GM23338 (cell line): ENCODE results near the gene DOCK3. TPM values are rescaled to one million over a fixed set of nuclear protein-coding genes. Genes with fewer than 3 reads are reported as not detected.
A peak's percentile ranks its signal among the peaks of the same experiment; 100 is the strongest.
"Not testable (repeated sequence)": the region's sequence is repeated elsewhere in the genome, so short reads cannot be mapped to it uniquely, and the experiment has no call there.

Experiments used
- ATAC-seq: fragments of 200-7000 bp; cut with Tn5 transposase; 3 replicates; pipeline ENCODE4 v1.9.1; 2020
- DNase-seq: peaks from one replicate; pipeline ENCODE4 v3.0.0-alpha.2; 2015; ENCODE audit warnings: low spot score
- H2AFZ ChIP-seq: fragments of 200-600 bp; sonication (generic); 2 replicates; pipeline ENCODE4 v1.8.0; 2016; ENCODE audit warnings: antibody characterized with exemption, mild to moderate bottlenecking, moderate library complexity
- H3F3A ChIP-seq: fragments of 200-600 bp; sonication (generic); replicated peaks from 2 replicates; pipeline ENCODE4 v1.8.0; 2017; ENCODE audit warnings: antibody characterized with exemption, mixed run types, low read depth
- H3K27ac ChIP-seq: fragments of 200-600 bp; sonication (generic); 2 replicates; pipeline ENCODE4 v1.6.1; 2016; ENCODE audit warnings: low read depth
- H3K27me3 ChIP-seq: fragments of 200-600 bp; sonication (generic); 2 replicates; pipeline ENCODE4 v1.8.0; 2016; ENCODE audit warnings: mild to moderate bottlenecking, mixed run types, moderate library complexity; ENCODE audit not compliant: insufficient read depth
- H3K36me3 ChIP-seq: fragments of 200-600 bp; sonication (generic); 2 replicates; pipeline ENCODE4 v1.8.0; 2016; ENCODE audit warnings: mild to moderate bottlenecking; ENCODE audit not compliant: insufficient read depth
- H3K4me1 ChIP-seq: fragments of 200-600 bp; sonication (generic); 2 replicates; pipeline ENCODE4 v1.8.0; 2016; ENCODE audit warnings: mild to moderate bottlenecking, moderate library complexity; ENCODE audit not compliant: insufficient read depth
- H3K4me2 ChIP-seq: fragments of 200-600 bp; sonication (generic); 2 replicates; pipeline ENCODE4 v1.7.1; 2017; ENCODE audit warnings: mixed run types
- H3K4me3 ChIP-seq: fragments of 200-600 bp; sonication (generic); 2 replicates; pipeline ENCODE4 v1.6.1; 2016; ENCODE audit warnings: mixed run types
- H3K79me2 ChIP-seq: fragments of 200-600 bp; sonication (generic); replicated peaks from 2 replicates; pipeline ENCODE4 v1.8.0; 2017; ENCODE audit warnings: mild to moderate bottlenecking; ENCODE audit not compliant: insufficient read depth
- H3K9me2 ChIP-seq: fragments of 200-600 bp; sonication (generic); 2 replicates; pipeline ENCODE4 v1.8.0; 2017; ENCODE audit not compliant: insufficient read depth
- H4K20me1 ChIP-seq: fragments of 200-600 bp; sonication (generic); replicated peaks from 2 replicates; pipeline ENCODE4 v1.8.0; 2017; ENCODE audit warnings: mild to moderate bottlenecking; ENCODE audit not compliant: insufficient read depth
- H3K27ac Mint-ChIP-seq: 2 replicates; pipeline ENCODE4 v1.8.0; 2020; ENCODE audit warnings: inconsistent platforms, mild to moderate bottlenecking, moderate library complexity, mixed read lengths
- H3K27me3 Mint-ChIP-seq: 3 replicates; pipeline ENCODE4 v1.8.0; 2022; ENCODE audit warnings: low read depth, mild to moderate bottlenecking, moderate library complexity, mixed read lengths, inconsistent platforms; ENCODE audit not compliant: insufficient read depth, poor library complexity
- H3K36me3 Mint-ChIP-seq: 3 replicates; pipeline ENCODE4 v1.8.0; 2021; ENCODE audit warnings: low read depth, mild to moderate bottlenecking, inconsistent platforms, moderate library complexity, mixed read lengths
- H3K4me1 Mint-ChIP-seq: 3 replicates; pipeline ENCODE4 v1.8.0; 2020; ENCODE audit warnings: mild to moderate bottlenecking, inconsistent platforms, mixed read lengths
- H3K4me3 Mint-ChIP-seq: 3 replicates; pipeline ENCODE4 v1.8.0; 2021; ENCODE audit warnings: moderate library complexity, mild to moderate bottlenecking, inconsistent platforms, mixed read lengths
- H3K9me3 Mint-ChIP-seq: 3 replicates; pipeline ENCODE4 v1.8.0; 2020; ENCODE audit warnings: moderate library complexity, mild to moderate bottlenecking, inconsistent platforms, mixed read lengths
- JUNB ChIP-seq: IDR thresholded peaks from one replicate; pipeline ENCODE4 v1.6.1; 2016; ENCODE audit warnings: antibody characterized with exemption; ENCODE audit not compliant: unreplicated experiment
- STAT1 ChIP-seq: IDR thresholded peaks from one replicate; pipeline ENCODE4 v1.6.1; 2016; ENCODE audit warnings: antibody characterized with exemption; ENCODE audit not compliant: unreplicated experiment
- polyA plus RNA-seq: library from polyadenylated mRNA; unstranded; fragments of >200 nt; fragmentation: Nextera tagmentation; extraction: Ambion mirVana; gene quantifications from 2 replicates; pipeline ENCODE4 v1.2.1, GENCODE V29; 2016
- total RNA-seq: library from RNA; depleted of rRNA; stranded (reverse); fragments of >200 nt; shearing (Covaris generic); gene quantifications from 2 replicates; pipeline ENCODE4 v1.2.3, GENCODE V29; 2014
- TF ChIP-seq, protein P1 (sequence below), 2 experiments: fragments of 200-600 bp in 1 of 2; sonication (generic) in 1 of 2; conservative IDR thresholded peaks; 2 replicates each; pipeline versions ENCODE4 v1.5.1 to v1.6.1; 2016 to 2017; ENCODE audit warnings: antibody characterized with exemption in 2 of 2, low read depth in 2 of 2, mild to moderate bottlenecking in 2 of 2, moderate library complexity in 1 of 2
- TF ChIP-seq, protein P2 (sequence below): IDR thresholded peaks from 2 replicates; pipeline ENCODE4 v1.6.1; 2016; ENCODE audit warnings: antibody characterized with exemption

The DOCK3 gene
- total and polyA plus RNA-seq, 2 experiments from 2014 or later: 2.4 to 5.6 TPM

DNA sequence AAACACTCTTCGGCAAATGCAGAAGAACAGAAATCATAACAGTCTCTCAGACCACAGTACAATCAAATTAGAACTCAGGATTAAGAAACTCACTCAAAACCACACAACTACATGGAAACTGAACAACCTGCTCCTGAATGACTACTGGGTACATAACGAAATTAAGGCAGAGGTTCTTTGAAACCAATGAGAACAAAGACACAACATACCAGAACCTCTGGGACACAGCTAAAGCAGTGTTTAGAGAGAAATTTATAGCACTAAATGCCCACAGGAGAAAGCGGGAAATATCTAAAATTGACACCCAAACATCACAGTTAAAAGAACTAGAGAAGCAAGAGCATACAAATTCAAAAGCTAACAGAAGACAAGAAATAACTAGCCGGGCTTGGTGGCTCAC lies 589.4 kb downstream of the DOCK3 start:
- H3K36me3 Mint-ChIP-seq, H4K20me1 ChIP-seq, H3F3A ChIP-seq, H3K36me3 ChIP-seq, H3K4me3 Mint-ChIP-seq, H3K27ac ChIP-seq, H3K27me3 ChIP-seq, H3K4me1 ChIP-seq, H3K27ac Mint-ChIP-seq, DNase-seq, H3K4me1 Mint-ChIP-seq, H2AFZ ChIP-seq, H3K4me3 ChIP-seq, ATAC-seq, H3K79me2 ChIP-seq, H3K27me3 Mint-ChIP-seq, H3K9me2 ChIP-seq, H3K4me2 ChIP-seq: not testable (repeated sequence)
- H3K9me3 Mint-ChIP-seq: peaks cover 23% of the 10 kb centered on the region

DNA sequence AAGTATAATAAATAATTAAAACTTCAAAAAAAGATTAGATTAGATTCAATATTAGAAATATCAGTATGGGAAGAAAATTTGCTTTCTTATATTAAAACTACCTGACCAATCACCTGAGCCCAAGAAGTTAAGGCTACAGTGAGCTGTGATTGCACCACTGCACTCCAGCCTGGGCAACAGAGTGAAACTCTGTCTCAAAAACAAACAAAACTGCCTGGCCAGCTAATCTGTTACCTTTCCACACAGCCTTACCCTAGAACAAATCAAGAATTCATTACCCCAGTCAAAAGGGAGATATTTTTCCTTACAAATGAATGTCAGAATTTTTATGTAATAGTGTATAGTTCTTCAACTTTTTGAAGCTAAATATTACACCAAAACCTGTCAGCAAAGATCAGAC lies 593.4 kb downstream of the DOCK3 start:
- peaks cover 21% of the 10 kb centered on the region for H3K9me3 Mint-ChIP-seq
- H3K27me3 ChIP-seq: no peaks in the 10 kb centered on the region
- no peak for TF ChIP-seq STAT1
- TF ChIP-seq, protein P1, sequence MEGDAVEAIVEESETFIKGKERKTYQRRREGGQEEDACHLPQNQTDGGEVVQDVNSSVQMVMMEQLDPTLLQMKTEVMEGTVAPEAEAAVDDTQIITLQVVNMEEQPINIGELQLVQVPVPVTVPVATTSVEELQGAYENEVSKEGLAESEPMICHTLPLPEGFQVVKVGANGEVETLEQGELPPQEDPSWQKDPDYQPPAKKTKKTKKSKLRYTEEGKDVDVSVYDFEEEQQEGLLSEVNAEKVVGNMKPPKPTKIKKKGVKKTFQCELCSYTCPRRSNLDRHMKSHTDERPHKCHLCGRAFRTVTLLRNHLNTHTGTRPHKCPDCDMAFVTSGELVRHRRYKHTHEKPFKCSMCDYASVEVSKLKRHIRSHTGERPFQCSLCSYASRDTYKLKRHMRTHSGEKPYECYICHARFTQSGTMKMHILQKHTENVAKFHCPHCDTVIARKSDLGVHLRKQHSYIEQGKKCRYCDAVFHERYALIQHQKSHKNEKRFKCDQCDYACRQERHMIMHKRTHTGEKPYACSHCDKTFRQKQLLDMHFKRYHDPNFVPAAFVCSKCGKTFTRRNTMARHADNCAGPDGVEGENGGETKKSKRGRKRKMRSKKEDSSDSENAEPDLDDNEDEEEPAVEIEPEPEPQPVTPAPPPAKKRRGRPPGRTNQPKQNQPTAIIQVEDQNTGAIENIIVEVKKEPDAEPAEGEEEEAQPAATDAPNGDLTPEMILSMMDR (conservative IDR thresholded peaks at IDR 0.05; ENCODE audit: low read depth in 2 of 2): no peak
- no peak for TF ChIP-seq JUNB
- H3K79me2 ChIP-seq: no peaks in the 10 kb centered on the region
- no peak overlapping the region for H3K27ac Mint-ChIP-seq
- H3F3A ChIP-seq: no peaks in the 10 kb centered on the region
- no peak overlapping the region for H2AFZ ChIP-seq
- H3K36me3 Mint-ChIP-seq: no peaks in the 10 kb centered on the region
- no peaks in the 10 kb centered on the region for H3K27me3 Mint-ChIP-seq
- no peaks in the 10 kb centered on the region for H3K4me1 Mint-ChIP-seq
- H3K4me3 ChIP-seq: no peak overlapping the region
- no peaks in the 10 kb centered on the region for H3K36me3 ChIP-seq
- no peaks in the 10 kb centered on the region for H3K4me1 ChIP-seq
- H3K27ac ChIP-seq: no peak overlapping the region
- H4K20me1 ChIP-seq: no peaks in the 10 kb centered on the region
- no peak overlapping the region for H3K4me3 Mint-ChIP-seq
- H3K9me2 ChIP-seq: no peaks in the 10 kb centered on the region
- no peak overlapping the region for H3K4me2 ChIP-seq
- DNase-seq (no peak), ATAC-seq (no peak)

DNA sequence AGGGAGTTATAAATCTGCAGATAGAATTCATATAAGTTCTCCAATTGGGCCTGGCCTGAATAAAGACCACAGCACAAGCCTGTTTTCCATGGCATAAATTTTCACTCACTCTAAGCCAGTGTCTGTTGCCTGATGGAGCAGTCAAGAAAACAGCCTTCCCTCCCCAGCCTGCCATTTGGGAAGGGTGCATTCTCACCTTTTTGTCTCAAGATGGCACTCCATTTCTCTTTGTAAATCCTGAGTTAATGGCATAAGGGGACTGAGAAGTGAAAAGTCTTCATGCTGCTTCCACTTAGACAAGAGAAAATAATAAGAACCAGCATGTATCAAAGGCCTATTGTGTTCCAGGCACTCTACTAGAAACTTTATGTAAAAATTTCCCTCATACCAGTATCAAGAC lies 594.7 kb downstream of the DOCK3 start:
- ATAC-seq: no peak

More for the DNA sequence above, 594.7 kb downstream of the DOCK3 start:
- Histone ChIP-seq H3K4me3 (no peak overlapping the region), H3K36me3 (no peaks in the 10 kb centered on the region), H3F3A (no peaks in the 10 kb centered on the region), H3K4me1 (no peaks in the 10 kb centered on the region), H3K9me2 (no peaks in the 10 kb centered on the region), H4K20me1 (no peaks in the 10 kb centered on the region), H3K27me3 (no peaks in the 10 kb centered on the region), H2AFZ (no peak overlapping the region), H3K4me2 (no peak overlapping the region), H3K27ac (no peak overlapping the region), H3K79me2 (no peaks in the 10 kb centered on the region)
- TF ChIP-seq, protein P1 (conservative IDR thresholded peaks at IDR 0.05; ENCODE audit: low read depth in 2 of 2): peak; percentile 8 to 28; a peak in 2 of 4 replicates
- TF ChIP-seq, protein P2, sequence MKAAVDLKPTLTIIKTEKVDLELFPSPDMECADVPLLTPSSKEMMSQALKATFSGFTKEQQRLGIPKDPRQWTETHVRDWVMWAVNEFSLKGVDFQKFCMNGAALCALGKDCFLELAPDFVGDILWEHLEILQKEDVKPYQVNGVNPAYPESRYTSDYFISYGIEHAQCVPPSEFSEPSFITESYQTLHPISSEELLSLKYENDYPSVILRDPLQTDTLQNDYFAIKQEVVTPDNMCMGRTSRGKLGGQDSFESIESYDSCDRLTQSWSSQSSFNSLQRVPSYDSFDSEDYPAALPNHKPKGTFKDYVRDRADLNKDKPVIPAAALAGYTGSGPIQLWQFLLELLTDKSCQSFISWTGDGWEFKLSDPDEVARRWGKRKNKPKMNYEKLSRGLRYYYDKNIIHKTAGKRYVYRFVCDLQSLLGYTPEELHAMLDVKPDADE: no peak
- Mint-ChIP-seq H3K9me3 (peaks cover 15% of the 10 kb centered on the region; the same call in 2 of the 3 replicates), H3K27ac (no peak overlapping the region), H3K4me3 (no peak overlapping the region), H3K27me3 (no peaks in the 10 kb centered on the region), H3K36me3 (no peaks in the 10 kb centered on the region), H3K4me1 (no peaks in the 10 kb centered on the region)
- DNase-seq: no peak
